ENCODE measurements around the gene ALPK3. TPM values are rescaled to one million over a fixed set of nuclear protein-coding genes. Genes with fewer than 3 reads are reported as not detected.

Gene ALPK3
- total RNA-seq, 4 donors from 2014 or later = 0.18 to 7.0 (median 0.68) TPM

GRCh38 chr15:84784262-84784661 is 32.9 kb upstream of the ALPK3 start:
- Histone ChIP-seq H3K9me3 (no peaks in the 10 kb centered on the region), H3K4me3 (no peak overlapping the region), H3K27ac (no peak overlapping the region), H3K36me3 (peaks cover 0 to 48% (median 0%) of the 10 kb centered on the region in 3 donors), H3K4me1 (no peaks in the 10 kb centered on the region), H3K27me3 (no peaks in the 10 kb centered on the region)
- no peak for TF ChIP-seq CTCF (IDR thresholded peaks at IDR 0.05)
- TF ChIP-seq POLR2A (IDR thresholded peaks at IDR 0.05) = no peak
- no peak for DNase-seq

- H3K27ac ChIP-seq = no peak overlapping the region
- no peak overlapping the region for H3K4me3 ChIP-seq
- TF ChIP-seq POLR2A (IDR thresholded peaks at IDR 0.05) = no peak
- H3K36me3 ChIP-seq = peaks cover 0 to 48% (median 0%) of the 10 kb centered on the region in 3 donors
- no peaks in the 10 kb centered on the region for H3K27me3 ChIP-seq
- H3K4me1 ChIP-seq = no peaks in the 10 kb centered on the region
- no peaks in the 10 kb centered on the region for H3K9me3 ChIP-seq
- no peak for DNase-seq
Observed at GRCh38 chr15:84785053-84785452, 32.1 kb upstream of the ALPK3 start.

GRCh38 chr15:84788500-84788899 is 28.7 kb upstream of the ALPK3 start:
- no peak for DNase-seq
- TF ChIP-seq POLR2A (IDR thresholded peaks at IDR 0.05) (no peak), CTCF (IDR thresholded peaks at IDR 0.05) (no peak)
- Histone ChIP-seq H3K36me3 (peaks cover 0 to 60% (median 0%) of the 10 kb centered on the region in 3 donors), H3K4me3 (no peak overlapping the region), H3K27me3 (no peaks in the 10 kb centered on the region), H3K27ac (no peak overlapping the region), H3K4me1 (no peaks in the 10 kb centered on the region), H3K9me3 (no peaks in the 10 kb centered on the region)

GRCh38 chr15:84789762-84790161 is 27.4 kb upstream of the ALPK3 start:
- H3K27ac ChIP-seq = no peak overlapping the region
- no peaks in the 10 kb centered on the region for H3K27me3 ChIP-seq
- no peak overlapping the region for H3K4me3 ChIP-seq
- no peaks in the 10 kb centered on the region for H3K4me1 ChIP-seq
- H3K36me3 ChIP-seq = peaks cover 0 to 58% (median 0%) of the 10 kb centered on the region in 3 donors
- no peaks in the 10 kb centered on the region for H3K9me3 ChIP-seq
- no peak for DNase-seq
- TF ChIP-seq CTCF (IDR thresholded peaks at IDR 0.05) (no peak), POLR2A (IDR thresholded peaks at IDR 0.05) (no peak)

- Histone ChIP-seq H3K27me3 (no peaks in the 10 kb centered on the region), H3K9me3 (no peaks in the 10 kb centered on the region), H3K4me1 (no peaks in the 10 kb centered on the region), H3K4me3 (no peak overlapping the region), H3K36me3 (peaks cover 0 to 53% (median 0%) of the 10 kb centered on the region in 3 donors), H3K27ac (no peak overlapping the region)
- TF ChIP-seq CTCF (IDR thresholded peaks at IDR 0.05) = no peak
- TF ChIP-seq POLR2A (IDR thresholded peaks at IDR 0.05) = no peak
- DNase-seq = no peak
Observed at GRCh38 chr15:84790676-84791075, 26.5 kb upstream of the ALPK3 start.

GRCh38 chr15:84791763-84792162 is 25.4 kb upstream of the ALPK3 start:
- TF ChIP-seq CTCF (IDR thresholded peaks at IDR 0.05) (no peak), POLR2A (IDR thresholded peaks at IDR 0.05) (no peak)
- Histone ChIP-seq H3K27me3 (no peaks in the 10 kb centered on the region), H3K27ac (no peak overlapping the region), H3K9me3 (no peaks in the 10 kb centered on the region), H3K4me3 (no peak overlapping the region), H3K4me1 (no peaks in the 10 kb centered on the region), H3K36me3 (peaks cover 0 to 51% (median 0%) of the 10 kb centered on the region in 3 donors)
- no peak for DNase-seq

Measured in Peyer's patch (tissue), 4 donors.